Fibroblast of skin of left quadriceps (primary cell): ENCODE results near the gene SAE1.
A peak's percentile ranks its signal among the peaks of the same experiment; 100 is the strongest.
"Not testable (repeated sequence)": the region's sequence is repeated elsewhere in the genome, so short reads cannot be mapped to it uniquely, and the experiment has no call there.

Experiments
- DNase-seq, 2 experiments: peaks; one replicate each; pipeline ENCODE4 v3.0.0-alpha.2; 2013; ENCODE audit warnings: low read depth in 2 of 2

The SAE1 gene

DNA sequence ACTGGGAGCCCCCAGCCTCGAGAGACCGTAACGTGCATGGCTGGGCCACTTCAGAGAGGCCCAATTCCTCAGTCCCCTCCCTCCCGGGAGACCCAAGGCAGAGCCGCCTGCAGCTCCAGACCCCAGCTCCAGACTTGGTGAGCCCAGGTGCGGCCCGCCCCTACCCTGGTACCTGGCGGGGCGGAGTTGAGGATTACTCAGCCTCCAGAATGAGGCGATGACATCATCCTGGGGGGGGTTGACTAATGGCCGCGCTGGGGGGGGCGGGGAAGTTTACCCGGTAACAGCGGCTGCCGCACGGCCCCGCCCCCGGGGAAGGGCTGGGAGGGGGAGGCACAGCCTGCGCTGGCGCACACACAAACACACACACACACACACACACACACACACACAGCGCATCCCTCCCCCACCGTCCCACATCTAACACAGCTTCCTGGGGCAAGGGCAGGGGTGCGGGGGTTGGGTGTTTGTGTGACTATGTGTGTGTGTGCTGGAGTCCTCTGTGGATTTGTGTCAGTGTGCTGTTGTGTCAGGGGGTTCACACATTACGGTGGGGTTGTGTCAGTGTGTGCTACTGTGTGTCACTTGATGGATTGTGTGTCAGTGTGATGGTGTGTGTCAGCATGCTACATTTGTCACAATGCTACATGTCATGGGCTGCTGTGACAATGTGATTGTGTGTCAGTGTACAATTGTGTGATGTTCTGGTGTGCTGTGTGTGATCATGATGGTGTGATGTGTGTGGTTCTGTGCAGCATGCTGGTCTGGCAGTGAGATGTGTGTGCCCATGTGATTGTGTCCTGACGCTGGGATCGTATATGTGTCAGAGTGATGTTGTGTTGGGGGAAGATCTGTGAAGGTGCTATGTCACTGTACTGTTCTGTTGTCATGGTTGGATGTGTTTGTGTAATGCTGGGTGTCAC, 110.6 kb downstream of the SAE1 start:
- DNase-seq, result peak; percentile 55 to 57

DNA sequence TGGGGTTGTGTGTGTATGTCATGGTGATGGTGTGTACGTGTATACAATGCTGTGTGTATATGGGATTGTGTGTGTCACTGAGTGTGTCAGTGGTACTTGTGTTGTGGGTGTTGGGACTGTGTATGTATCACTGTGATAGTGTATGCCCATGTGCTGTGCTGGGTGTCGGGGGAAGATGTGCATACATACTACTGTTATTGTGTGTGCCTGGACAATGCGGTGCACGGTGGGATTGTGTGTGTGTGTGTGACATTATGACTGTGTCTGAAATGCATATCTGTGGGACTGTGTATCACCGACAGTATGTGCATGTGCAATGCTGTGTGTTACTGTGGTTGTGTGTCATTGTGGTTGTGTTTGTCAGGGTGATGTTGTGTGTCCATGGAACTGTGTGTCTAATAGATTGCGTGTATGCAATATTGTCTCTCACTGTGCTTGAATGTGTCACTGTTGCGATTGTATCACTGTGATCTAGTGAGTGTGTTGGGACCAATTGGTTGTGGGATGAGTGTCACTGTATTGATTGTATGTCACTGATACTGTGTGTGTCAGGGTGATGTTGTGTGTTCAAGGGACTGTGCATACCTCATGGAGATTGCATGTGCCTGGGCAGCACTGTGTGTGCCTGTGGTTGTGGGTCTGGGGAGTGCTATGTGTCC, 111.4 kb downstream of the SAE1 start:
- no peak for DNase-seq

DNA sequence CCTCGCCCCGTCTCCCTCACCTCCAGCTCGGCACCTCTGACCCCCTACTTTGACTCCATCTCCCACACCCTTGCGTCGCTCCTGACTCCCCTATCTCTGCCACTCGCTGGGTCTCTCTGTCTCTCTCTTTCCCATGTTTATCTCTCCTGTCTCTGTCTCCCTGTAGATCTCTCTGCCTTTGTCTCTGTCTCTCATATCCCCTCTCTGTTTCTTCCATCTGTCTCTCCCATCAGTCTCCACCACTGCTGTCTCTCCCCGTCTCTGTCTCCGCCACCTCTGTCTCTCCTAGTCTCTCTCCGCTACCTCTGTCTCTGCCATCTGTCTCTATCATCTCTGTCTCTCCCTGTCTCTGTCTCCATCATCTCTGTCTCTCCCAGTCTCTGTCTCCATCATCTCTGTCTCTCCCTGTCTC, 112.7 kb downstream of the SAE1 start:
- no peak for DNase-seq

DNA sequence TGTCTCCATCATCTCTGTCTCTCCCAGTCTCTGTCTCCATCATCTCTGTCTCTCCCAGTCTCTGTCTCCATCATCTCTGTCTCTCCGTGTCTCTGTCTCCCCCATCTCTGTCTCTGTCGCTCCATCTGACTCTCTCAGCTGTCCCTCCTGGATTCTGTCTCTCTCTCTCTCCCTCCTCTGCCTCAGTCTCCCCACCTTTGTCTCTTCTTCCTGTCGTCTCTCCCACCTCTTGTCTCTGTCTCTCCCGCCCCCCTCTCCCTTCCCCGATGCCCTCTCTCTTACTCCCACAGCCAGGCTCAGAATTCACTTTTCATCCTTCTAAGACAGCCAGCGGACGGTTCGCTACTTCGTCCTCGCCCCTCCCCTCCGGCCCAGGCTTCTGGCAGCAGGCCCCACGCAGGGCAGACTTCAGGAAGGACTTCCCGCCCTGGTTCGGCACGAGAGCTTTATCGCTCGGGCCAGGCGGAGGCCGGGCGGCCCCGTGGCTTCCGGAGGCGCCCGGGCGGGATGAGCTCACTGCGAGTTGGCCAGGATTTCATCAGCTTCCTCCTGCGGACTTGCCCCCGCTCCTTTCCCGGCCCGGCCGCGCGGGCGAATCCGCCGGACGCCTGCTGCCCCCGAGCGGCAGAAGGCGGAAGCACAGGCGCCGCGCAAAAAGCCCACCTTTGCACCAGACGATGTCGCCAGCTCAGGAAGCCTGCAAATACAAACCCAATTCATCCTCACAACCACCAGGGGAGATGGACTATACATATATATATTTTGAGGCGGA, 113.3 kb downstream of the SAE1 start:
- peak; percentile 95 for DNase-seq

DNA sequence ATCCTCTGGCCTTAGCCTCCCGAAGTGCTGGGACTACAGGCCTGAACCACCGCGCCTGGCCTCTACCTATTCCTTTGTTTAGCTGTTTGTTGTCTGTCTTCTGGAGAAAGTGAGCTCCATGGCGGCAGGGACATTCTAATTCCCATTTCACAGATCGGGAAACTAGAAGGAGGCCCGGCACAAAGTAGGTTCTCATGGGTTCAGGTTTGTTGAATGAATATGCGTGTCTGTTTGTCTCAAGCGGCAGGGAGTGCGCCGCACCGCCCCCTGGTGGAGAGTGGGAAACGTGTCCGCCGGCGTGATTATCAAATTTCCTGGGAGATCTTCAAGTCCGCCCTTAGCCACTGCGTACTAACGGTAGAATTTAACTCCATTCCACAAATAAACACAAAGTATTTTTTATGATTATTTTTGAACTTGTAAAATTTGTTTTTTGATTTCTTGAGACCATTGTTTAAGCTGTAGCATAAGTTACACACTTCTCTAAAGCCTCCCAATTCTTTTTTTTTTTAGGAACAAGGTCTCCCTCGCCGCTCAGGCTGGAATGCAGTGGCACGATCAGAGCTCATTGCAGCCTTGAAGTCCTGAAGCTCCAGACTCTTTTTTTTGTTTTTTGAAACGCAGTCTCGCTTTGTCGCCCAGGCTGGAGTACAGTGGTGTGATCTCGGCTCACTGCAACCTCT, 116.8 kb downstream of the SAE1 start:
- DNase-seq, result peak in 1 of 2 experiments; percentile 46

DNA sequence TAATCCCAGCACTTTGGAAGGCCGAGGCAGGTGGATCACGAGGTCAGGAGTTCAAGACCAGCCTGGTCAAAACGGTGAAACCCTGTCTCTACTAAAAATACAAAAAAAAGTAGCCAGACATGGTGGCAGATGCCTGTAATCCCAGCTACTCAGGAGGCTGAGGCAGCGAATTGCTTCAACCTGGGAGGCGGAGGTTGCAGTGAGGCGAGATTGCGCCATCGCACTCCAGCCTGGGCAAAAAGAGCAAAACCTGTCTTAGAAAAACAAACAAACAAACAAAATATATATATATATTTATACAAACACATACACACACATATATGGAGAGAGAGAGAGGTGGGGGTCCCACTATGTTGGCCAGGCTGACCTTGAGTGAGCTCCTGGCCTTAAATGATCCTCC, 122.4 kb downstream of the SAE1 start:
- DNase-seq, result not testable (repeated sequence)

DNA sequence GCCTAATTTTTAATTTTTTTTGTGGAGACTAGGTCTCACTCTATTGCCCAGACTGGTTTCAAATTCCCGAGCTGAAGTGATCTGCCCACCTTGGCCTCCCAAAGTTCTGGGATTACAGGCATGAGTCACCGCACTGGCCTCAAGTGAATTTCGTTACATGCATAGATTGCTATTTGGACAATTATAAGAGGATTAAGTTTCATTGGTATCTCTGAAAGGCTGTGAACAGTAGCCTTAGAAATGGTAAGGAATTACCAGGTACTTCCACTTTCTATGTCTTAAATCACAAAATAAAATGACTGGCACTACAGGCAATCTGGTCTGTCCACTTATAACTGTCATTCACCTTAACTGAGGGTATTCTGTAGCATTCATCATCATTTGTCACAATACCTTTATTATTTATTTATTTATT, 122.8 kb downstream of the SAE1 start:
- DNase-seq, result peak; percentile 81

DNA sequence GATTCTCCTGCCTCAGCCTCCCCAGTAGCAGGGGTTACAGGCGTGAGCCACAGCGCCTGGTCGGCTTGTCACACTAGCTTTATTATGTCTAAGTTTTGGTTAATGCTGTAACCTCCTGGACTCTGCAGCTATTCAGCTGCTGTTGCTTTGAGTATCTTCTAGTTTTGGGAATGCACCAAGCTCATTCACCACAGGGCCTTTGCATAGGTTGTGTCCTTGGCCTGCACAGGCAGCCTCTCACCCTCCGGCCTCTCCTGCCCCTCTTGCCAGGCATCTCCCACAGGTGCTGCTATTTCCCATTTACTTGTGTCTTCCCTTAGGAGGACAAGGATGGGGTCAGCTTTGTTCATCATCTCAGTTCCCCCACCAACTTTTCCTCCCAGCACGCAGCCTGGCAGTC, 123.3 kb downstream of the SAE1 start:
- no peak for DNase-seq

DNA sequence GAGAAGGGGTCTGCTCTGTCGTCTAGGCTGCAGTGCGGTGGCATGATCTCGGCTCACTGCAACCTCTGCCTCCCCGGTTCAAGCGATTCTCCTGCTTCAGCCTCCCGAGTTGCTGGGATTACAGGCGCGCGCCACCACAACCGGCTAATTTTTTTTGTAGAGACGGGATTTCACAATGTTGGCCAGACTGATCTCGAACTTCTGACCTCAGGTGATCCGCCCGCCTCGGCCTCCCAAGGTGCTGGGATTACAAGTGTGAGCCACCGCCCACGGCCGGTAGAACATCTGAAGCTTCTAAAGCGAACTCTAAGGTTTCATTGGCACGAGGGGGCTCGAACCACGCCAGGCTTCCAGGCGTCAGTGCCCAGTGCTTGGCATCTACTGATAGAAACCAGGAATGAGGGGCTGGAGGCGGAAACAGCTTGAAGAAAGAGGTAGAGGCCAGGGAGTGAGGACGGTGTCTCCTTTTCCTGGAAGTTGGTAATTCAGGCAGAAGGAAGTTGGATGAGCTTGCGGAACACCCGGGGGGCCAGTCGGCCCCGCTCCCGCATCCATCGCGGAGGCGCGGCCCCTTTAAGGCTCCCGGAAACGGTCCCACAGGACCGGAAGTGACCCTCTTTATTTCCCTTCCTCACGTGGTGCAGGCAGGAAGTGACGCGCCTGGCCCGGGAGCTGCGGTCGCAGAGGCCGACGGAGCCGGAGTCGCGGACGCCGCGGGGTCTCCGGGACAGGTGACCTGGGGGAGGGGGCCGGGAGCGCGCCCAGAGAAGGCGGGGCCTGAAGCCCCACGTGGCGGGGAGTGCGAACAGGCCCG, 125.5 kb downstream of the SAE1 start, which contains the start of gene CCDC9:
CCDC9 (plus strand) TSS at position 647 of the 814 bp plus-strand sequence. CDS start 1,876 bp downstream, outside the sequence.
- peak; percentile 91 to 92 for DNase-seq

DNA sequence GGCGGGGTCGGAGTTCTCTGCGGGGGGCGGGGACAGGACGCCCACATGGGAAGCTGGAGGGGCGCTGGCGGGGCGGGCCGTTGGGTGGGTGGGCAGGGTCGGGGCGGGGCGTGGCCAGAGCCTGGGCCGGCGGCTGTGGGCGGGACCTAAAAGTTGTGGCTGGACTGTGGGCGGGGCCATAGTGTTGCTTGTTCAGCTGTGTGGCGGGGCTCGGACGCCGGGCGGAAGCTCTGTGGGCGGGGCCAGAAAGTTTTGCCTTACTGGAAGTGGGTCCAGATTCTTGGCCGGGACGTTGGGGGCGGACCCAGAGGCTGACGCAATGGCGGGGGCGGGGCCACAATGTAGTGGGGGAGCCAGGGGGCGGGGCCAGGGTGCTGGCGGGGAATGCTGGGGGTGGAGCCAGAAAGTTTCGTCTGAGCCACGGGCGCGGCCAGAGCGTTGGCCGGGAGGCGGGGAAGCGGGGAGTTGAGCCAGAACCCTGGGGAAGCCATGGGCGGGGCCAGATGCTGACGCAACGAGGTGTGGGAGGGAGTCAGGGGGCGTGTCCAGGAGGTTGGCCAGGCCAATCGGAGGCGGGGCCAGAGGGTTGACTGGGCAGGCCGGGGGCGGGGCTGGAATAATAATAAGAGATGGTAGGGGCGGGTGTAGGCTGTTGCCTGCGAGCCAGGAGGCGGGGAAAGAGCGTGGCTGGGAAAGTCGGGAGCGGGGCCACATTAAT, 126.2 kb downstream of the SAE1 start:
- DNase-seq, result peak; percentile 98

DNA sequence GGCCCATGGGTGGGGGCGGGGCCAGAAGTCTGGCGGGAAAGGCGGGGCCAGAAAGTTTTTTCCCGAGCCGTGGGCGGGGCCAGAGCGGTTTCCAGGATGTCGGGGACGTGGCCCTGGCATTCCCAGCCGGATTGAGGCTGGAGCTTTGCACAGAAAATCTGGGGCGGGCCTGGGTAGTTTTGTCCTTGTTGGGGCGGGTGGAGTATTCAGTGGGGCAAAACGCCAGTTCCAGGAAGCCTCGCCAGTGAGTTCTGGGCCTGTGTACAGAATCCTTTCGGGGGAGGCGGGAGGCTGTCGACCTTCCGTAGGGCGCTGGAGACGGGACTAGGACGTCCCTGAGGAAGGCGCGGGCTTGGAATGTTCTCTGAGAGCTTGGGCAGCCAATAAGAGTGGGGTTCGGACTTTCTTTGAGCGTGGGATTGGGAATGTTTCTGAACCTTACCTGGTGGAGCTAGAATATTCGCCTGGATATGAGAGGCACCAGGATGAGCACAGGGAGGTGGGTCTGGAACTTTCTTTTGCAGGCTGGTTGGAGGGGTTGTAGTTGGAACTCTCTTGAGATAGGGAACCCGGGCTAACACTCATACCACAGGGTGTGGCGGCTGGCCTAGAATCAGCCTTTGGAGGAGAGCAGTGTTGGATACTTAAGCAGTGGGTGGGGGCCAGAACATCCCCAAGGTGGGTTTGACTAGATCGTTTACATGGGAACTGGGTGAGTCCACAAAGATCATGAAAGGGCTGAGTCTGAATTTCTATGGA, 127.0 kb downstream of the SAE1 start:
- DNase-seq, result no peak

DNA sequence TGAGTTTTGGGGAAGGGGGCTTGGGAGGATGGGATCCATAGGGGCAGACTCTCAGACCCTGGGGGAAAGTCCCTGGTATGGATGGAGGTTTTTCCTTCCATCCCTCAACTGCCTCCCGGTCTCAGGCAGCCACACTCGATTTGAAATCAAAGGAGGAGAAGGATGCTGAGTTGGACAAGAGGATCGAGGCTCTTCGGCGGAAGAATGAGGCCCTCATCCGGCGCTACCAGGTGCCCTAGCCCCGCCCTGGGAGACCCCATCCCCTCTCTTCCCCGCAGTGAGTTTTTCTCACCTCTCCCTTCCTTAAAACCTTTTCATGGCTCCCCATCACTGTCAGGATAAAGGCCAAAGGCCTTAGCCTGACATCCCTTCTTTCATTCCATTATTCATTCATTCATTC, 127.8 kb downstream of the SAE1 start:
- DNase-seq, result no peak

DNA sequence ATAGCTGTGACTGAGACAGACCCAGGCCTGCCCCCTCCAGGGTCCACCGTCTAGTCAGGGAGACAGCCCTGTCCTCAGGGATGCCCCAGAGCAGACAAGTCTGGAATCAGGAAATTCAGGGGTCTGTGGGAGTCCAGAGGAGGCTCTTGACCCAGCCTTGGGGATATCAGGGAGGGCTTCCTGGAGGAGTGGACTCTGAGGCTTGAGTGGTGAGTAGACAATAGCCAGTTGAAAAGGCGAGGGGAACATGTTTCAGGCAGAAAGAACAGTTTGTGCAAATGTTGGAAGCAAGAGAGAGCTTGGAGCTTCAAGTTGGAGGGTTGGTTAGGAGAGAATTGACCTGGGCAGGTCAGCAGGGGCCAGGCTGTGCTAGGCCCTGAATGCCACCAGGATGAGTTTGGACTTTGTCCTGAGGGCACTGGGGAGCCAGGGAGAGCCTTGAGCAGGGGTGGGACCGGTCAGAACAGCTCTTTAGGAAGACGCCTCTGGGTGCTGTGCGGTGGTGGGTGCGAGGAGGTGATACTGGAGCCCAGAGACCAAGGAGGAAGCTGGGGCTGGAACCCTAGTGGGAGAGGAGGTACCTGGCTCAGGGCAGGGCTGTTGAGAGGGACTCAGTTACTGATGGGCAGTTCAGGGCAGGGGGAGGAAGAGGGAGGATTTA, 128.4 kb downstream of the SAE1 start:
- DNase-seq, result no peak
